HepG2 (cell line): ENCODE results near the gene B3GNT5. TPM values are rescaled to one million over a fixed set of nuclear protein-coding genes. Genes with fewer than 3 reads are reported as not detected.

ENCODE experiments used
- BRD4 ChIP-seq: sonication (generic); formaldehyde crosslinking; IDR thresholded peaks from 2 replicates; pipeline ENCODE4 v1.4.0; 2020; ENCODE audit warnings: missing genetic modification reagents
- CREB1 ChIP-seq, 2 experiments: fragments of 450-650 bp in 1 of 2; IDR thresholded peaks; 2 replicates each; pipeline ENCODE4 v1.6.1; 2016 to 2017; ENCODE audit warnings: control low read depth in 1 of 2, mild to moderate bottlenecking in 1 of 2, missing compliant biosample characterization in 1 of 2, missing genetic modification characterization in 1 of 2
- HNRNPLL ChIP-seq: fragments of 200-400 bp; formaldehyde crosslinking; IDR thresholded peaks from 2 replicates; pipeline ENCODE4 v1.6.1; 2017; ENCODE audit warnings: mild to moderate bottlenecking, low read depth, low read length; ENCODE audit not compliant: poor library complexity, severe bottlenecking
- KAT8 ChIP-seq: IDR thresholded peaks from 2 replicates; pipeline ENCODE4 v1.6.1; 2016; ENCODE audit warnings: missing genetic modification reagents, missing compliant biosample characterization
- KDM3A ChIP-seq: IDR thresholded peaks from 2 replicates; pipeline ENCODE4 v1.6.1; 2018; ENCODE audit warnings: low read depth, missing compliant biosample characterization
- MTF2 ChIP-seq: sonication (generic); formaldehyde crosslinking; IDR thresholded peaks from 2 replicates; pipeline ENCODE4 v1.5.0; 2020; ENCODE audit warnings: missing genetic modification reagents, borderline replicate concordance
- NFYC ChIP-seq: IDR thresholded peaks from 2 replicates; pipeline ENCODE4 v1.6.1; 2016; ENCODE audit warnings: missing genetic modification reagents, missing compliant biosample characterization
- PHF20 ChIP-seq: sonication (generic); formaldehyde crosslinking; IDR thresholded peaks from 2 replicates; pipeline ENCODE4 v1.5.0; 2020; ENCODE audit warnings: mild to moderate bottlenecking, missing genetic modification reagents
- PHF21A ChIP-seq: sonication (generic); formaldehyde crosslinking; IDR thresholded peaks from 2 replicates; pipeline ENCODE4 v1.5.0; 2020; ENCODE audit warnings: mild to moderate bottlenecking, missing genetic modification reagents
- TOPORS ChIP-seq: sonication (generic); formaldehyde crosslinking; IDR thresholded peaks from 2 replicates; pipeline ENCODE4 v1.8.0; 2023; ENCODE audit warnings: mild to moderate bottlenecking, missing genetic modification reagents
- ZFP36L2 ChIP-seq: sonication (generic); formaldehyde crosslinking; IDR thresholded peaks from 2 replicates; pipeline ENCODE4 v1.4.0; 2020; ENCODE audit warnings: missing genetic modification reagents
- ZNF496 ChIP-seq: sonication (generic); formaldehyde crosslinking; IDR thresholded peaks from 2 replicates; pipeline ENCODE4 v1.8.1; 2023; ENCODE audit warnings: mild to moderate bottlenecking, moderate library complexity, missing genetic modification reagents; ENCODE audit not compliant: insufficient replicate concordance
- ZNF644 ChIP-seq: IDR thresholded peaks from 2 replicates; pipeline ENCODE4 v1.6.1; 2016; ENCODE audit warnings: low read depth
- ZNF660 ChIP-seq: sonication (generic); formaldehyde crosslinking; IDR thresholded peaks from 2 replicates; pipeline ENCODE4 v1.5.1; 2020; ENCODE audit warnings: mild to moderate bottlenecking, low read depth, missing genetic modification reagents, borderline replicate concordance
- polyA plus RNA-seq, 8 experiments: library from polyadenylated mRNA; depleted of rRNA in 3 of 8; stranded (reverse) in 7 of 8; unstranded in 1 of 8; fragments of >200 nt; fragmentation: Illumina TruSeq in 4 of 8; extraction: Trizol in 4 of 8; gene quantifications; 2 replicates each; pipeline versions ENCODE4 v1.2.1 to v1.2.3, GENCODE V29; 2011 to 2016; ENCODE audit warnings: low read depth in 4 of 8, missing spikeins in 1 of 8, mixed read lengths in 1 of 8; ENCODE audit not compliant: insufficient read depth in 1 of 8
- total RNA-seq, 5 experiments: library from RNA; depleted of rRNA; stranded (reverse); fragments of >200 nt; fragmentation: Illumina TruSeq; extraction: Trizol; gene quantifications; 2 replicates each; pipeline ENCODE4 v1.2.3, GENCODE V29; 2016; ENCODE audit warnings: low read depth in 1 of 5
- TF ChIP-seq, protein P1 (sequence below): sonication (generic); formaldehyde crosslinking; IDR thresholded peaks from 2 replicates; pipeline ENCODE4 v1.5.1; 2020; ENCODE audit warnings: mild to moderate bottlenecking, missing genetic modification reagents
- TF ChIP-seq, protein P2 (sequence below): IDR thresholded peaks from 2 replicates; pipeline ENCODE4 v1.4.0; 2020; ENCODE audit warnings: mild to moderate bottlenecking, missing genetic modification reagents
- TF ChIP-seq, protein P3 (sequence below): sonication (generic); formaldehyde crosslinking; conservative IDR thresholded peaks from 2 replicates; pipeline ENCODE4 v1.8.1; 2023; ENCODE audit warnings: missing genetic modification reagents
- TF ChIP-seq, protein P4 (sequence below): sonication (generic); formaldehyde crosslinking; IDR thresholded peaks from 2 replicates; pipeline ENCODE4 v1.9.0; 2022; ENCODE audit warnings: low read depth, missing genetic modification reagents

Gene B3GNT5
- total and polyA plus RNA-seq, 2 of the 13 experiments (the other 11 are each of a cell fraction or from before 2014, with no cell fraction given) = not detected

DNA sequence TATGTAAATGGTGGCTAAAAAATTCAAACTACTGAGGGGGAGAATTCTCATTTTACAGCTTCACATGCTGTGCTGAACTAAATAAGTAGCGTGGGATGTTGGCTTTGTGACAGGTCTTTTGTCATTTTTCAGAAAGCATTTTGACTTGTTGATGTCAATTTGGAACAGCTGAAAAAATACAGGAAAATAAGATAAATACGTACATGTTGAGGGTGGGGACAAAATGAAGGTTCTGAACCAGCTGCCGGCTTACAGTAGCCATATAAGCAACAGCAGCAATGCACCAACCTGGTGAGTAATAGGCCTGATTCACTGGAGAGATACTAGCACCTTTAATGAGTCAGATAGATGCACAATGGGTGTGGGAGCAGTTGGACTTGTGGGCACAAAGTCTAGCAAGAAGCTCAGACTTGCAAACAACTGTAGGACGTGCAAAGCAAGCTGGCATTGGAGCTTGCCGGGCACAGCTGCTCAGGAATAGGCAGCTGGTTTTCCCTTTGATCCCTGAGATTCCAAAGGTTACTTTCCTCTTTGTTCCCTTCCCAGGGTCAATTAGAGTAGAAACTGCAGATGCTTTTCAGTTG lies 12.9 kb downstream of the B3GNT5 start (continued):
- TF ChIP-seq, protein P1, sequence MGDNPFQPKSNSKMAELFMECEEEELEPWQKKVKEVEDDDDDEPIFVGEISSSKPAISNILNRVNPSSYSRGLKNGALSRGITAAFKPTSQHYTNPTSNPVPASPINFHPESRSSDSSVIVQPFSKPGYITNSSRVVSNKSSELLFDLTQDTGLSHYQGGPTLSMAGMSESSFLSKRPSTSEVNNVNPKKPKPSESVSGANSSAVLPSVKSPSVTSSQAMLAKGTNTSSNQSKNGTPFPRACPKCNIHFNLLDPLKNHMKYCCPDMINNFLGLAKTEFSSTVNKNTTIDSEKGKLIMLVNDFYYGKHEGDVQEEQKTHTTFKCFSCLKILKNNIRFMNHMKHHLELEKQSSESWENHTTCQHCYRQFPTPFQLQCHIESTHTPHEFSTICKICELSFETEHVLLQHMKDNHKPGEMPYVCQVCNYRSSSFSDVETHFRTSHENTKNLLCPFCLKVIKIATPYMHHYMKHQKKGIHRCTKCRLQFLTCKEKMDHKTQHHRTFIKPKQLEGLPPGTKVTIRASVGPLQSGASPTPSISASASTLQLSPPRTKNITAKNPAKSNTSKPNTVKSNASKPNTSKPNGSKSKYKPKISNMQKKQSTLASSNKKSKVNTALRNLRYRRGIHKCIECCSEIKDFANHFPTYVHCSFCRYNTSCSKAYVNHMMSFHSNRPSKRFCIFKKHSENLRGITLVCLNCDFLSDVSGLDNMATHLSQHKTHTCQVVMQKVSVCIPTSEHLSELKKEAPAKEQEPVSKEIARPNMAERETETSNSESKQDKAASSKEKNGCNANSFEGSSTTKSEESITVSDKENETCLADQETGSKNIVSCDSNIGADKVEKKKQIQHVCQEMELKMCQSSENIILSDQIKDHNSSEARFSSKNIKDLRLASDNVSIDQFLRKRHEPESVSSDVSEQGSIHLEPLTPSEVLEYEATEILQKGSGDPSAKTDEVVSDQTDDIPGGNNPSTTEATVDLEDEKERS (CRISPR knock-in tag) = no peak
- TF ChIP-seq CREB1 (IDR thresholded peaks at IDR 0.05) (no peak), CREB1 (CRISPR knock-in tag; IDR thresholded peaks at IDR 0.05) (0 out of 2 replicates have a peak, but pooled peaks have one; percentile 23), NFYC (CRISPR knock-in tag) (no peak), TOPORS (CRISPR knock-in tag) (no peak), ZNF496 (no peak), ZNF644 (CRISPR knock-in tag) (no peak), PHF21A (CRISPR knock-in tag) (no peak), KDM3A (no peak), HNRNPLL (no peak), MTF2 (CRISPR knock-in tag) (no peak), KAT8 (CRISPR knock-in tag) (no peak), BRD4 (CRISPR knock-in tag) (no peak), ZNF660 (CRISPR knock-in tag) (no peak), PHF20 (no peak), ZFP36L2 (no peak)
- TF ChIP-seq, protein P2, sequence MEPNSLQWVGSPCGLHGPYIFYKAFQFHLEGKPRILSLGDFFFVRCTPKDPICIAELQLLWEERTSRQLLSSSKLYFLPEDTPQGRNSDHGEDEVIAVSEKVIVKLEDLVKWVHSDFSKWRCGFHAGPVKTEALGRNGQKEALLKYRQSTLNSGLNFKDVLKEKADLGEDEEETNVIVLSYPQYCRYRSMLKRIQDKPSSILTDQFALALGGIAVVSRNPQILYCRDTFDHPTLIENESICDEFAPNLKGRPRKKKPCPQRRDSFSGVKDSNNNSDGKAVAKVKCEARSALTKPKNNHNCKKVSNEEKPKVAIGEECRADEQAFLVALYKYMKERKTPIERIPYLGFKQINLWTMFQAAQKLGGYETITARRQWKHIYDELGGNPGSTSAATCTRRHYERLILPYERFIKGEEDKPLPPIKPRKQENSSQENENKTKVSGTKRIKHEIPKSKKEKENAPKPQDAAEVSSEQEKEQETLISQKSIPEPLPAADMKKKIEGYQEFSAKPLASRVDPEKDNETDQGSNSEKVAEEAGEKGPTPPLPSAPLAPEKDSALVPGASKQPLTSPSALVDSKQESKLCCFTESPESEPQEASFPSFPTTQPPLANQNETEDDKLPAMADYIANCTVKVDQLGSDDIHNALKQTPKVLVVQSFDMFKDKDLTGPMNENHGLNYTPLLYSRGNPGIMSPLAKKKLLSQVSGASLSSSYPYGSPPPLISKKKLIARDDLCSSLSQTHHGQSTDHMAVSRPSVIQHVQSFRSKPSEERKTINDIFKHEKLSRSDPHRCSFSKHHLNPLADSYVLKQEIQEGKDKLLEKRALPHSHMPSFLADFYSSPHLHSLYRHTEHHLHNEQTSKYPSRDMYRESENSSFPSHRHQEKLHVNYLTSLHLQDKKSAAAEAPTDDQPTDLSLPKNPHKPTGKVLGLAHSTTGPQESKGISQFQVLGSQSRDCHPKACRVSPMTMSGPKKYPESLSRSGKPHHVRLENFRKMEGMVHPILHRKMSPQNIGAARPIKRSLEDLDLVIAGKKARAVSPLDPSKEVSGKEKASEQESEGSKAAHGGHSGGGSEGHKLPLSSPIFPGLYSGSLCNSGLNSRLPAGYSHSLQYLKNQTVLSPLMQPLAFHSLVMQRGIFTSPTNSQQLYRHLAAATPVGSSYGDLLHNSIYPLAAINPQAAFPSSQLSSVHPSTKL (CRISPR knock-in tag) = peak; percentile 34; the same call in 1 of the 2 replicates
- TF ChIP-seq, protein P3, sequence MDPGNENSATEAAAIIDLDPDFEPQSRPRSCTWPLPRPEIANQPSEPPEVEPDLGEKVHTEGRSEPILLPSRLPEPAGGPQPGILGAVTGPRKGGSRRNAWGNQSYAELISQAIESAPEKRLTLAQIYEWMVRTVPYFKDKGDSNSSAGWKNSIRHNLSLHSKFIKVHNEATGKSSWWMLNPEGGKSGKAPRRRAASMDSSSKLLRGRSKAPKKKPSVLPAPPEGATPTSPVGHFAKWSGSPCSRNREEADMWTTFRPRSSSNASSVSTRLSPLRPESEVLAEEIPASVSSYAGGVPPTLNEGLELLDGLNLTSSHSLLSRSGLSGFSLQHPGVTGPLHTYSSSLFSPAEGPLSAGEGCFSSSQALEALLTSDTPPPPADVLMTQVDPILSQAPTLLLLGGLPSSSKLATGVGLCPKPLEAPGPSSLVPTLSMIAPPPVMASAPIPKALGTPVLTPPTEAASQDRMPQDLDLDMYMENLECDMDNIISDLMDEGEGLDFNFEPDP = no peak
- TF ChIP-seq, protein P4, sequence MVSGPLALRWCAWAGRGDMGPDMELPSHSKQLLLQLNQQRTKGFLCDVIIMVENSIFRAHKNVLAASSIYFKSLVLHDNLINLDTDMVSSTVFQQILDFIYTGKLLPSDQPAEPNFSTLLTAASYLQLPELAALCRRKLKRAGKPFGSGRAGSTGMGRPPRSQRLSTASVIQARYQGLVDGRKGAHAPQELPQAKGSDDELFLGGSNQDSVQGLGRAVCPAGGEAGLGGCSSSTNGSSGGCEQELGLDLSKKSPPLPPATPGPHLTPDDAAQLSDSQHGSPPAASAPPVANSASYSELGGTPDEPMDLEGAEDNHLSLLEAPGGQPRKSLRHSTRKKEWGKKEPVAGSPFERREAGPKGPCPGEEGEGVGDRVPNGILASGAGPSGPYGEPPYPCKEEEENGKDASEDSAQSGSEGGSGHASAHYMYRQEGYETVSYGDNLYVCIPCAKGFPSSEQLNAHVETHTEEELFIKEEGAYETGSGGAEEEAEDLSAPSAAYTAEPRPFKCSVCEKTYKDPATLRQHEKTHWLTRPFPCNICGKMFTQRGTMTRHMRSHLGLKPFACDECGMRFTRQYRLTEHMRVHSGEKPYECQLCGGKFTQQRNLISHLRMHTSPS = peak; percentile 92; the same call in 1 of the 2 replicates
